GM23338 (cell line): ENCODE results near the gene SMAD3. TPM values are rescaled to one million over a fixed set of nuclear protein-coding genes. Genes with fewer than 3 reads are reported as not detected.

ENCODE experiments used
- ATAC-seq: fragments of 200-7000 bp; cut with Tn5 transposase; 3 replicates; pipeline ENCODE4 v1.9.1; 2020
- DNase-seq: peaks from one replicate; pipeline ENCODE4 v3.0.0-alpha.2; 2015; ENCODE audit warnings: low spot score
- H2AFZ ChIP-seq: fragments of 200-600 bp; sonication (generic); 2 replicates; pipeline ENCODE4 v1.8.0; 2016; ENCODE audit warnings: antibody characterized with exemption, mild to moderate bottlenecking, moderate library complexity
- H3F3A ChIP-seq: fragments of 200-600 bp; sonication (generic); replicated peaks from 2 replicates; pipeline ENCODE4 v1.8.0; 2017; ENCODE audit warnings: antibody characterized with exemption, mixed run types, low read depth
- H3K27ac ChIP-seq: fragments of 200-600 bp; sonication (generic); 2 replicates; pipeline ENCODE4 v1.6.1; 2016; ENCODE audit warnings: low read depth
- H3K27me3 ChIP-seq: fragments of 200-600 bp; sonication (generic); 2 replicates; pipeline ENCODE4 v1.8.0; 2016; ENCODE audit warnings: mild to moderate bottlenecking, mixed run types, moderate library complexity; ENCODE audit not compliant: insufficient read depth
- H3K36me3 ChIP-seq: fragments of 200-600 bp; sonication (generic); 2 replicates; pipeline ENCODE4 v1.8.0; 2016; ENCODE audit warnings: mild to moderate bottlenecking; ENCODE audit not compliant: insufficient read depth
- H3K4me1 ChIP-seq: fragments of 200-600 bp; sonication (generic); 2 replicates; pipeline ENCODE4 v1.8.0; 2016; ENCODE audit warnings: mild to moderate bottlenecking, moderate library complexity; ENCODE audit not compliant: insufficient read depth
- H3K4me2 ChIP-seq: fragments of 200-600 bp; sonication (generic); 2 replicates; pipeline ENCODE4 v1.7.1; 2017; ENCODE audit warnings: mixed run types
- H3K4me3 ChIP-seq: fragments of 200-600 bp; sonication (generic); 2 replicates; pipeline ENCODE4 v1.6.1; 2016; ENCODE audit warnings: mixed run types
- H3K79me2 ChIP-seq: fragments of 200-600 bp; sonication (generic); replicated peaks from 2 replicates; pipeline ENCODE4 v1.8.0; 2017; ENCODE audit warnings: mild to moderate bottlenecking; ENCODE audit not compliant: insufficient read depth
- H3K9me2 ChIP-seq: fragments of 200-600 bp; sonication (generic); 2 replicates; pipeline ENCODE4 v1.8.0; 2017; ENCODE audit not compliant: insufficient read depth
- H4K20me1 ChIP-seq: fragments of 200-600 bp; sonication (generic); replicated peaks from 2 replicates; pipeline ENCODE4 v1.8.0; 2017; ENCODE audit warnings: mild to moderate bottlenecking; ENCODE audit not compliant: insufficient read depth
- H3K27ac Mint-ChIP-seq: 2 replicates; pipeline ENCODE4 v1.8.0; 2020; ENCODE audit warnings: inconsistent platforms, mild to moderate bottlenecking, moderate library complexity, mixed read lengths
- H3K27me3 Mint-ChIP-seq: 3 replicates; pipeline ENCODE4 v1.8.0; 2022; ENCODE audit warnings: low read depth, mild to moderate bottlenecking, moderate library complexity, mixed read lengths, inconsistent platforms; ENCODE audit not compliant: insufficient read depth, poor library complexity
- H3K36me3 Mint-ChIP-seq: 3 replicates; pipeline ENCODE4 v1.8.0; 2021; ENCODE audit warnings: low read depth, mild to moderate bottlenecking, inconsistent platforms, moderate library complexity, mixed read lengths
- H3K4me1 Mint-ChIP-seq: 3 replicates; pipeline ENCODE4 v1.8.0; 2020; ENCODE audit warnings: mild to moderate bottlenecking, inconsistent platforms, mixed read lengths
- H3K4me3 Mint-ChIP-seq: 3 replicates; pipeline ENCODE4 v1.8.0; 2021; ENCODE audit warnings: moderate library complexity, mild to moderate bottlenecking, inconsistent platforms, mixed read lengths
- H3K9me3 Mint-ChIP-seq: 3 replicates; pipeline ENCODE4 v1.8.0; 2020; ENCODE audit warnings: moderate library complexity, mild to moderate bottlenecking, inconsistent platforms, mixed read lengths
- CREB1 ChIP-seq: fragments of 250-450 bp; sonication (Bioruptor Pico); IDR thresholded peaks from 2 replicates; pipeline ENCODE4 v1.5.0; 2020; ENCODE audit warnings: low read depth, mild to moderate bottlenecking, moderate library complexity
- CTCF ChIP-seq, 2 experiments: fragments of 200-600 bp in 1 of 2; sonication (generic) in 1 of 2; conservative IDR thresholded peaks; 2 replicates each; pipeline versions ENCODE4 v1.5.1 to v1.6.1; 2016 to 2017; ENCODE audit warnings: antibody characterized with exemption in 2 of 2, low read depth in 2 of 2, mild to moderate bottlenecking in 2 of 2, moderate library complexity in 1 of 2
- ETS1 ChIP-seq: IDR thresholded peaks from 2 replicates; pipeline ENCODE4 v1.6.1; 2016; ENCODE audit warnings: antibody characterized with exemption
- EZH2 ChIP-seq: fragments of 200-600 bp; sonication (generic); IDR thresholded peaks from one replicate; pipeline ENCODE4 v1.8.0; 2017; ENCODE audit warnings: antibody characterized with exemption, mild to moderate bottlenecking, low read depth; ENCODE audit not compliant: unreplicated experiment
- EZH2phosphoT487 ChIP-seq: fragments of 200-600 bp; sonication (generic); IDR thresholded peaks from one replicate; pipeline ENCODE4 v1.8.1; 2018; ENCODE audit warnings: antibody characterized with exemption; ENCODE audit not compliant: unreplicated experiment
- JUNB ChIP-seq: IDR thresholded peaks from one replicate; pipeline ENCODE4 v1.6.1; 2016; ENCODE audit warnings: antibody characterized with exemption; ENCODE audit not compliant: unreplicated experiment
- NANOG ChIP-seq: IDR thresholded peaks from 2 replicates; pipeline ENCODE4 v1.6.1; 2016; ENCODE audit warnings: antibody characterized with exemption, borderline replicate concordance
- POLR2AphosphoS5 ChIP-seq: IDR thresholded peaks from 2 replicates; pipeline ENCODE4 v1.6.1; 2016; ENCODE audit warnings: antibody characterized with exemption, low read depth
- REST ChIP-seq: IDR thresholded peaks from one replicate; pipeline ENCODE4 v1.6.1; 2018; ENCODE audit warnings: antibody characterized with exemption; ENCODE audit not compliant: unreplicated experiment
- ZNF114 ChIP-seq: fragments of 250-450 bp; sonication (Bioruptor Pico); IDR thresholded peaks from 2 replicates; pipeline ENCODE4 v1.5.0; 2020; ENCODE audit warnings: mild to moderate bottlenecking, moderate library complexity
- ZNF331 ChIP-seq: fragments of 250-450 bp; sonication (Bioruptor Pico); IDR thresholded peaks from 2 replicates; pipeline ENCODE4 v1.5.0; 2020; ENCODE audit warnings: low read depth, mild to moderate bottlenecking, moderate library complexity
- polyA plus RNA-seq: library from polyadenylated mRNA; unstranded; fragments of >200 nt; fragmentation: Nextera tagmentation; extraction: Ambion mirVana; gene quantifications from 2 replicates; pipeline ENCODE4 v1.2.1, GENCODE V29; 2016
- total RNA-seq: library from RNA; depleted of rRNA; stranded (reverse); fragments of >200 nt; shearing (Covaris generic); gene quantifications from 2 replicates; pipeline ENCODE4 v1.2.3, GENCODE V29; 2014

The SMAD3 gene
- total and polyA plus RNA-seq, 2 experiments from 2014 or later, result 4.9 to 11.6 TPM

DNA sequence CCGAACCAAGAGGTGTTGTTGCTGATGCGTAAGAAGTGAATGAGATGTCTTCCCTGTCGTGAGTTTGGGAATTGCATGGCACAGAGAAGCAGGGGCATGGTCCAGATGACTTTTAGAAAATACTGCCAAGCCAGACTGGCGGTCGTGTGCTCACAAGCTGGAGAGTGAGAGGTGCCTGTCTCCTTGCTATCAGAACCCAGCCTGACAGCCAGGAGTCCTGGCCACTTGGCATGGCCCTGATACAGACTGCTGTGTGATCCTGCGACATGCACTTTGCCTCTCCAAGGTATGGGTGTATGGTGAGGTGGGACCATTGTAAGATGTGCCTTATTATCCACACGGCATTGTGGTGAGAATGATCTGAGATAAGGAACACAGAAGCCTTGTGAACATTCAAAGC lies 93.0 kb downstream of the SMAD3 start (continued):
- TF ChIP-seq CTCF (conservative IDR thresholded peaks at IDR 0.05; ENCODE audit: low read depth in 2 of 2), result no peak

GRCh38 chr15:67161412-67161811 lies 96.0 kb downstream of the SMAD3 start:
- Histone ChIP-seq H3K4me2 (no peak overlapping the region), H3K27me3 (no peaks in the 10 kb centered on the region), H3K4me3 (no peak overlapping the region), H3K36me3 (no peaks in the 10 kb centered on the region), H3K9me2 (no peaks in the 10 kb centered on the region), H3K27ac (no peak overlapping the region), H4K20me1 (no peaks in the 10 kb centered on the region; the same call in 1 of the 2 replicates), H3F3A (peaks cover 15% of the 10 kb centered on the region; the same call in 1 of the 2 replicates), H3K79me2 (no peaks in the 10 kb centered on the region), H2AFZ (no peak overlapping the region), H3K4me1 (peaks cover 20% of the 10 kb centered on the region)
- H3K4me3 Mint-ChIP-seq, result no peak overlapping the region
- DNase-seq (no peak), ATAC-seq (no peak)
- peaks cover 14% of the 10 kb centered on the region for H3K27me3 Mint-ChIP-seq
- peaks cover 27% of the 10 kb centered on the region for H3K4me1 Mint-ChIP-seq
- 0 out of 3 replicates have a peak, but pooled peaks cover under 1% of the 10 kb centered on the region for H3K9me3 Mint-ChIP-seq
- H3K27ac Mint-ChIP-seq, result no peak overlapping the region
- H3K36me3 Mint-ChIP-seq, result peaks cover 3% of the 10 kb centered on the region; the same call in 1 of the 3 replicates
- TF ChIP-seq REST, result no peak
- no peak for TF ChIP-seq ZNF331
- TF ChIP-seq CREB1 (CRISPR knock-in tag), result no peak
- no peak for TF ChIP-seq POLR2AphosphoS5
- no peak for TF ChIP-seq JUNB
- no peak for TF ChIP-seq EZH2phosphoT487
- no peak for TF ChIP-seq ETS1
- no peak for TF ChIP-seq CTCF (conservative IDR thresholded peaks at IDR 0.05; ENCODE audit: low read depth in 2 of 2)
- TF ChIP-seq NANOG, result no peak
- TF ChIP-seq ZNF114 (CRISPR knock-in tag), result no peak
- TF ChIP-seq EZH2, result no peak
